Smooth muscle cell (in vitro differentiated cells): ENCODE results near the gene FANCD2. TPM values are rescaled to one million over a fixed set of nuclear protein-coding genes. Genes with fewer than 3 reads are reported as not detected.

Source experiments
- DNase-seq: peaks from one replicate; lab custom pipeline; 2025; ENCODE audit not compliant: unreplicated experiment; lab: John Stamatoyannopoulos, UW
- H2AFZ ChIP-seq: fragments of 200-600 bp; sonication (generic); 2 replicates; pipeline ENCODE4 v1.6.0; 2016; ENCODE audit warnings: antibody characterized with exemption, low read depth, mild to moderate bottlenecking
- H3F3A ChIP-seq: fragments of 200-600 bp; sonication (generic); 2 replicates; pipeline ENCODE4 v1.6.0; 2017; ENCODE audit warnings: antibody characterized with exemption, low read depth
- H3K27ac ChIP-seq: fragments of 200-600 bp; sonication (generic); 2 replicates; pipeline ENCODE4 v1.5.1; 2016; ENCODE audit warnings: low read depth, mild to moderate bottlenecking
- H3K27me3 ChIP-seq: fragments of 200-600 bp; sonication (generic); 2 replicates; pipeline ENCODE4 v1.6.1; 2016; ENCODE audit warnings: low read depth, mild to moderate bottlenecking
- H3K36me3 ChIP-seq: fragments of 200-600 bp; sonication (generic); 2 replicates; pipeline ENCODE4 v1.5.1; 2016; ENCODE audit warnings: low read depth
- H3K4me1 ChIP-seq: fragments of 200-600 bp; sonication (generic); 2 replicates; pipeline ENCODE4 v1.5.1; 2016; ENCODE audit warnings: low read depth
- H3K4me2 ChIP-seq: fragments of 200-600 bp; sonication (generic); 2 replicates; pipeline ENCODE4 v1.6.0; 2016; ENCODE audit warnings: mild to moderate bottlenecking
- H3K4me3 ChIP-seq: fragments of 200-600 bp; sonication (generic); 2 replicates; pipeline ENCODE4 v1.5.1; 2016; ENCODE audit warnings: mild to moderate bottlenecking
- H3K79me2 ChIP-seq: fragments of 200-600 bp; sonication (generic); 2 replicates; pipeline ENCODE4 v1.6.0; 2016; ENCODE audit warnings: low read depth, mild to moderate bottlenecking
- H3K9ac ChIP-seq: fragments of 200-600 bp; sonication (generic); 2 replicates; pipeline ENCODE4 v1.6.0; 2016; ENCODE audit warnings: low read depth
- H3K9me3 ChIP-seq: fragments of 200-600 bp; sonication (generic); replicated peaks from 2 replicates; pipeline ENCODE4 v1.5.1; 2016; ENCODE audit warnings: low read depth
- H4K20me1 ChIP-seq: fragments of 200-600 bp; sonication (generic); 2 replicates; pipeline ENCODE4 v1.6.0; 2016; ENCODE audit warnings: low read depth
- WGBS: methylation state at CpG from one replicate; pipeline ENCODE4 v1.1.7; 2016; ENCODE audit warnings: low lambda C conversion rate; 5-methylcytosine and 5-hydroxymethylcytosine counted together
- polyA plus RNA-seq: library from polyadenylated mRNA; unstranded; fragments of >200 nt; fragmentation: Nextera tagmentation; extraction: Ambion mirVana; gene quantifications from 2 replicates; pipeline ENCODE4 v1.2.1, GENCODE V29; 2016
- small RNA-seq: library from RNA; depleted of rRNA; stranded (forward); fragments of <200 nt; gene quantifications from one replicate; pipeline ENCODE3, GENCODE V24; 2014
- total RNA-seq: library from RNA; depleted of rRNA; stranded (reverse); fragments of >200 nt; gene quantifications from 2 replicates; pipeline ENCODE4 v1.2.3, GENCODE V29; 2014
- TF ChIP-seq, protein P1 (sequence below): fragments of 200-600 bp; sonication (generic); IDR thresholded peaks from 2 replicates; pipeline ENCODE4 v1.5.1; 2017; ENCODE audit warnings: borderline replicate concordance, mild to moderate bottlenecking, antibody characterized with exemption; ENCODE audit not compliant: insufficient read depth, poor library complexity, severe bottlenecking

Gene FANCD2
- total and polyA plus RNA-seq, 2 experiments from 2014 or later: 4.4 to 7.6 TPM

GRCh38 chr3:10150987-10151386 lies 124.8 kb downstream of the FANCD2 start:
- peaks cover 31% of the 10 kb centered on the region for H4K20me1 ChIP-seq
- no peak overlapping the region for H3K4me2 ChIP-seq

More at GRCh38 chr3:10150987-10151386, 124.8 kb downstream of the FANCD2 start:
- no peak overlapping the region for H3K9ac ChIP-seq
- H3K79me2 ChIP-seq: peaks cover 14% of the 10 kb centered on the region
- no peaks in the 10 kb centered on the region for H3F3A ChIP-seq
- H3K4me1 ChIP-seq: no peaks in the 10 kb centered on the region
- no peak overlapping the region for H3K4me3 ChIP-seq
- H3K27ac ChIP-seq: no peak overlapping the region
- H3K36me3 ChIP-seq: peaks cover 22% of the 10 kb centered on the region
- DNase-seq: no peak
- H3K27me3 ChIP-seq: no peaks in the 10 kb centered on the region
- no peaks in the 10 kb centered on the region for H3K9me3 ChIP-seq
- TF ChIP-seq, protein P1, sequence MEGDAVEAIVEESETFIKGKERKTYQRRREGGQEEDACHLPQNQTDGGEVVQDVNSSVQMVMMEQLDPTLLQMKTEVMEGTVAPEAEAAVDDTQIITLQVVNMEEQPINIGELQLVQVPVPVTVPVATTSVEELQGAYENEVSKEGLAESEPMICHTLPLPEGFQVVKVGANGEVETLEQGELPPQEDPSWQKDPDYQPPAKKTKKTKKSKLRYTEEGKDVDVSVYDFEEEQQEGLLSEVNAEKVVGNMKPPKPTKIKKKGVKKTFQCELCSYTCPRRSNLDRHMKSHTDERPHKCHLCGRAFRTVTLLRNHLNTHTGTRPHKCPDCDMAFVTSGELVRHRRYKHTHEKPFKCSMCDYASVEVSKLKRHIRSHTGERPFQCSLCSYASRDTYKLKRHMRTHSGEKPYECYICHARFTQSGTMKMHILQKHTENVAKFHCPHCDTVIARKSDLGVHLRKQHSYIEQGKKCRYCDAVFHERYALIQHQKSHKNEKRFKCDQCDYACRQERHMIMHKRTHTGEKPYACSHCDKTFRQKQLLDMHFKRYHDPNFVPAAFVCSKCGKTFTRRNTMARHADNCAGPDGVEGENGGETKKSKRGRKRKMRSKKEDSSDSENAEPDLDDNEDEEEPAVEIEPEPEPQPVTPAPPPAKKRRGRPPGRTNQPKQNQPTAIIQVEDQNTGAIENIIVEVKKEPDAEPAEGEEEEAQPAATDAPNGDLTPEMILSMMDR: no peak
- no peak overlapping the region for H2AFZ ChIP-seq
- WGBS: 78% methylated on average over 6 of the region's 6 CpGs

Small RNA genes lying within 50 kb of the gene (small RNA-seq; reads per million reads assigned to genes)
- gene CYCSP10 (0.16 reads per million), gene RNU6-670P (not detected)

Other genes starting within 250 kb of the FANCD2 start
- gene TADA3, start 234.0 kb upstream of the FANCD2 start, total RNA-seq: 50.9 and 51.8 TPM in 2 replicates
- gene TADA3, start 234.0 kb upstream of the FANCD2 start, polyA plus RNA-seq: 72.5 and 79.6 TPM in 2 replicates
- 93.9 and 143 TPM in 2 replicates for gene ARPC4, start 233.4 kb upstream of the FANCD2 start, total RNA-seq
- 128 and 130 TPM in 2 replicates for gene ARPC4, start 233.4 kb upstream of the FANCD2 start, polyA plus RNA-seq
- 16.4 and 29.5 TPM in 2 replicates for gene TTLL3, start 216.2 kb upstream of the FANCD2 start, total RNA-seq
- 25.6 and 37.6 TPM in 2 replicates for gene TTLL3, start 216.2 kb upstream of the FANCD2 start, polyA plus RNA-seq
- gene RPUSD3, start 182.4 kb upstream of the FANCD2 start, total RNA-seq: 49.7 and 62.8 TPM in 2 replicates
- gene RPUSD3, start 182.4 kb upstream of the FANCD2 start, polyA plus RNA-seq: 84.6 and 106 TPM in 2 replicates
- gene CIDEC, start 146.2 kb upstream of the FANCD2 start, total RNA-seq: not detected in 2 replicates
- not detected in 2 replicates for gene CIDEC, start 146.2 kb upstream of the FANCD2 start, polyA plus RNA-seq
- 32.3 and 36.8 TPM in 2 replicates for gene JAGN1, start 135.8 kb upstream of the FANCD2 start, total RNA-seq
- 37.3 and 49.8 TPM in 2 replicates for gene JAGN1, start 135.8 kb upstream of the FANCD2 start, polyA plus RNA-seq
- 2.6 and 4.9 TPM in 2 replicates for gene IL17RE, start 123.6 kb upstream of the FANCD2 start, total RNA-seq
- 0.32 and 3.4 TPM in 2 replicates for gene IL17RE, start 123.6 kb upstream of the FANCD2 start, polyA plus RNA-seq
- gene IL17RC, start 109.3 kb upstream of the FANCD2 start, total RNA-seq: 27.0 and 37.3 TPM in 2 replicates
- gene IL17RC, start 109.3 kb upstream of the FANCD2 start, polyA plus RNA-seq: 36.7 and 41.3 TPM in 2 replicates
- 25.8 and 26.4 TPM in 2 replicates for gene CRELD1, start 92.6 kb upstream of the FANCD2 start, total RNA-seq
- gene CRELD1, start 92.6 kb upstream of the FANCD2 start, polyA plus RNA-seq: 55.9 and 68.6 TPM in 2 replicates
- gene PRRT3, start 74.0 kb upstream of the FANCD2 start, total RNA-seq: 0.85 and 1.3 TPM in 2 replicates
- 2.4 and 4.2 TPM in 2 replicates for gene PRRT3, start 74.0 kb upstream of the FANCD2 start, polyA plus RNA-seq
- 111 and 122 TPM in 2 replicates for gene EMC3, start 39.6 kb upstream of the FANCD2 start, total RNA-seq
- gene EMC3, start 39.6 kb upstream of the FANCD2 start, polyA plus RNA-seq: 100 and 114 TPM in 2 replicates
- gene FANCD2OS, start 81.8 kb downstream of the FANCD2 start, total RNA-seq: not detected in 2 replicates
- not detected in 2 replicates for gene FANCD2OS, start 81.8 kb downstream of the FANCD2 start, polyA plus RNA-seq
- 111 and 117 TPM in 2 replicates for gene BRK1, start 89.2 kb downstream of the FANCD2 start, total RNA-seq
- gene BRK1, start 89.2 kb downstream of the FANCD2 start, polyA plus RNA-seq: 228 and 231 TPM in 2 replicates
- 21.4 and 26.8 TPM in 2 replicates for gene VHL, start 115.3 kb downstream of the FANCD2 start, total RNA-seq
- gene VHL, start 115.3 kb downstream of the FANCD2 start, polyA plus RNA-seq: 13.9 and 19.5 TPM in 2 replicates
- 1.9 and 3.4 TPM in 2 replicates for gene IRAK2, start 138.5 kb downstream of the FANCD2 start, total RNA-seq
- 2.8 and 3.3 TPM in 2 replicates for gene IRAK2, start 138.5 kb downstream of the FANCD2 start, polyA plus RNA-seq
- gene TATDN2, start 222.0 kb downstream of the FANCD2 start, total RNA-seq: 10.7 and 23.6 TPM in 2 replicates
- gene TATDN2, start 222.0 kb downstream of the FANCD2 start, polyA plus RNA-seq: 3.3 and 7.2 TPM in 2 replicates